GM12878 (cell line): ENCODE measurements around the gene LHX6. TPM values are rescaled to one million over a fixed set of nuclear protein-coding genes. Genes with fewer than 3 reads are reported as not detected.

Experiments
- ATAC-seq: fragments of 200-7000 bp; cut with Tn5 transposase; 3 replicates; pipeline ENCODE4 v1.9.1; 2020; ENCODE audit warnings: mild to moderate bottlenecking, moderate library complexity
- BruUV-seq: library from RNA; stranded (reverse); fragments of 400-500 nt; replicated peaks from 2 replicates; lab custom pipeline; 2021; lab: Mats Ljungman, UMichigan
- CTCF ChIA-PET: fragments of 300-600 bp; sonication (Branson Sonifier 250); formaldehyde crosslinking; extraction: SDS; loops from one replicate; lab custom pipeline; 2021; ENCODE audit warnings: inconsistent platforms; lab: Yijun Ruan, JAX
- POLR2A ChIA-PET: fragments of 350-600 bp; formaldehyde crosslinking; extraction: SDS; loops from one replicate; lab custom pipeline; 2021; ENCODE audit warnings: inconsistent platforms; lab: Charles Lee
- RAD21 ChIA-PET: fragments of 300-600 bp; sonication (Branson Sonifier 250); formaldehyde crosslinking; loops from one replicate; lab custom pipeline; 2023; ENCODE audit warnings: antibody characterized with exemption; ENCODE audit not compliant: unreplicated experiment; lab: Charles Lee
- SMC1A ChIA-PET: fragments of 300-600 bp; sonication (Branson Sonifier 250); formaldehyde crosslinking; loops from one replicate; lab custom pipeline; 2023; ENCODE audit not compliant: unreplicated experiment, uncharacterized antibody; lab: Charles Lee
- DNase-seq: peaks from one replicate; pipeline ENCODE4 v3.0.0-alpha.2; 2011; ENCODE audit warnings: low read depth, low spot score
- FAIRE-seq: peaks from 3 replicates; lab custom pipeline; 2011; peaks lifted over from hg19 to GRCh38; lab: Jason Lieb, UNC
- H2AFZ ChIP-seq: 2 replicates; pipeline ENCODE4 v1.6.0; 2011; ENCODE audit warnings: low read depth, low read length, control low read depth; ENCODE audit not compliant: control insufficient read depth
- H3K27ac ChIP-seq: 2 replicates; pipeline ENCODE4 v1.5.1; 2011; ENCODE audit warnings: control low read depth; ENCODE audit not compliant: control insufficient read depth, insufficient read depth
- H3K27me3 ChIP-seq, 2 experiments: replicated peaks in 1 of 2; 2 replicates each; pipeline versions ENCODE4 v1.6.0 to v1.6.1; 2011; ENCODE audit warnings: low read length in 1 of 2; ENCODE audit not compliant: control insufficient read depth in 2 of 2, insufficient read depth in 2 of 2
- H3K36me3 ChIP-seq, 2 experiments: 2 replicates each; pipeline ENCODE4 v1.5.1; 2011; ENCODE audit warnings: low read length in 1 of 2; ENCODE audit not compliant: control insufficient read depth in 2 of 2, insufficient read depth in 2 of 2
- H3K4me1 ChIP-seq: 2 replicates; pipeline ENCODE4 v1.6.1; 2011; ENCODE audit warnings: mild to moderate bottlenecking, low read length, moderate library complexity, mixed read lengths; ENCODE audit not compliant: control insufficient read depth, insufficient read depth
- H3K4me2 ChIP-seq: 2 replicates; pipeline ENCODE4 v1.6.0; 2011; ENCODE audit warnings: control low read depth; ENCODE audit not compliant: control insufficient read depth, insufficient read depth
- H3K4me3 ChIP-seq: fragments of 200-600 bp; sonication (generic); 2 replicates; pipeline ENCODE4 v1.5.1; 2016
- H3K79me2 ChIP-seq: 2 replicates; pipeline ENCODE4 v1.6.0; 2011; ENCODE audit warnings: low read length; ENCODE audit not compliant: control insufficient read depth, insufficient read depth
- H3K9ac ChIP-seq: 2 replicates; pipeline ENCODE4 v1.8.0; 2011; ENCODE audit warnings: low read length, control low read depth, mixed read lengths; ENCODE audit not compliant: control insufficient read depth, insufficient read depth
- H3K9me3 ChIP-seq: replicated peaks from 3 replicates; pipeline ENCODE4 v1.5.1; 2011; ENCODE audit warnings: mild to moderate bottlenecking, low read length; ENCODE audit not compliant: control insufficient read depth, insufficient read depth
- H4K20me1 ChIP-seq: 2 replicates; pipeline ENCODE4 v1.6.0; 2011; ENCODE audit not compliant: control insufficient read depth, insufficient read depth
- CBX3 ChIP-seq: fragments of 200-600 bp; sonication (generic); IDR thresholded peaks from 2 replicates; pipeline ENCODE4 v1.6.1; 2016; ENCODE audit warnings: low read depth, borderline replicate concordance
- EZH2 ChIP-seq: IDR thresholded peaks from 2 replicates; pipeline ENCODE4 v1.6.1; 2012; ENCODE audit warnings: low read depth, mild to moderate bottlenecking, control low read depth, inconsistent platforms, low read length, borderline replicate concordance; ENCODE audit not compliant: control insufficient read depth
- GABPA ChIP-seq: IDR thresholded peaks from 2 replicates; pipeline ENCODE4 v1.6.1; 2014; ENCODE audit warnings: antibody characterized with exemption, low read depth, mild to moderate bottlenecking, inconsistent platforms
- HDAC2 ChIP-seq: fragments of 200-600 bp; sonication (generic); IDR thresholded peaks from 2 replicates; pipeline ENCODE4 v1.6.1; 2017
- KDM1A ChIP-seq: fragments of 200-600 bp; sonication (generic); IDR thresholded peaks from 2 replicates; pipeline ENCODE4 v1.6.1; 2016; ENCODE audit warnings: borderline replicate concordance
- RAD21 ChIP-seq: IDR thresholded peaks from 2 replicates; pipeline ENCODE4 v1.6.1; 2011; ENCODE audit warnings: mild to moderate bottlenecking, low read depth, low read length, moderate library complexity; ENCODE audit not compliant: insufficient read depth
- RB1 ChIP-seq: fragments of 450-650 bp; formaldehyde crosslinking; IDR thresholded peaks from 2 replicates; pipeline ENCODE4 v1.6.1; 2017; ENCODE audit warnings: mild to moderate bottlenecking, borderline replicate concordance
- SMARCA5 ChIP-seq: fragments of 450-650 bp; IDR thresholded peaks from 2 replicates; pipeline ENCODE4 v1.6.1; 2017; ENCODE audit warnings: mild to moderate bottlenecking
- SREBF2 ChIP-seq: IDR thresholded peaks from 2 replicates; pipeline ENCODE4 v1.6.1; 2012; ENCODE audit warnings: mild to moderate bottlenecking, low read length
- WRNIP1 ChIP-seq: IDR thresholded peaks from 2 replicates; pipeline ENCODE4 v1.6.1; 2011; ENCODE audit warnings: low read depth, low read length, improper control_type of control experiment, borderline replicate concordance
- WGBS: methylation state at CpG from one replicate; pipeline ENCODE4 v1.1.6; 2016; ENCODE audit warnings: low lambda C conversion rate; ENCODE audit not compliant: insufficient replicate concordance, insufficient coverage; ENCODE audit errors: missing lambda C conversion rate; 5-methylcytosine and 5-hydroxymethylcytosine counted together
- in situ Hi-C: fragments of 300-500 bp; cut with MboI; formaldehyde crosslinking; loops from 9 replicates; pipeline ENCODE4 v1.14.3; 2018; ENCODE audit warnings: mixed read lengths
- intact Hi-C: fragments of 100-400 bp; cut with micrococcal nuclease; formaldehyde crosslinking; loops from one replicate; pipeline ENCODE4 v1.14.2; 2022; ENCODE audit not compliant: unreplicated experiment
- polyA plus RNA-seq, 11 experiments: library from polyadenylated mRNA; depleted of rRNA in 4 of 11; unstranded in 6 of 11; stranded (reverse) in 5 of 11; fragments of >200 nt; fragmentation: Nextera tagmentation in 4 of 11; fragmentation: Illumina TruSeq in 1 of 11; extraction: Ambion mirVana in 4 of 11; extraction: Trizol in 1 of 11; gene quantifications; 1 replicate in 1 of 11; 2 replicates in 10 of 11; pipeline versions ENCODE4 v1.2.1 to v1.2.3, GENCODE V29; 2011 to 2016; ENCODE audit warnings: inconsistent platforms in 2 of 11, missing spikeins in 2 of 11, low read depth in 1 of 11
- total RNA-seq, 4 experiments: library from RNA; depleted of rRNA in 3 of 4; stranded (reverse); fragments of >200 nt in 3 of 4; fragmentation: Illumina TruSeq in 1 of 4; extraction: Trizol in 1 of 4; gene quantifications; 2 replicates each; pipeline versions ENCODE4 v1.2.1 to v1.2.3, GENCODE V29; 2013 to 2021
- TF ChIP-seq, protein P1 (sequence below): fragments of 450-650 bp; conservative IDR thresholded peaks from 2 replicates; pipeline ENCODE4 v1.6.1; 2017; ENCODE audit warnings: mild to moderate bottlenecking, moderate library complexity
- TF ChIP-seq, protein P2 (sequence below): IDR thresholded peaks from 2 replicates; pipeline ENCODE4 v1.6.1; 2012; ENCODE audit warnings: low read depth, low read length, improper control_type of control experiment
- TF ChIP-seq, protein P3 (sequence below): fragments of 450-650 bp; IDR thresholded peaks from 2 replicates; pipeline ENCODE4 v1.6.1; 2016; ENCODE audit warnings: mild to moderate bottlenecking

LHX6 gene
- total and polyA plus RNA-seq, 10 of the 15 experiments (the other 5 are each of a cell fraction or from before 2014, with no cell fraction given): not detected

DNA sequence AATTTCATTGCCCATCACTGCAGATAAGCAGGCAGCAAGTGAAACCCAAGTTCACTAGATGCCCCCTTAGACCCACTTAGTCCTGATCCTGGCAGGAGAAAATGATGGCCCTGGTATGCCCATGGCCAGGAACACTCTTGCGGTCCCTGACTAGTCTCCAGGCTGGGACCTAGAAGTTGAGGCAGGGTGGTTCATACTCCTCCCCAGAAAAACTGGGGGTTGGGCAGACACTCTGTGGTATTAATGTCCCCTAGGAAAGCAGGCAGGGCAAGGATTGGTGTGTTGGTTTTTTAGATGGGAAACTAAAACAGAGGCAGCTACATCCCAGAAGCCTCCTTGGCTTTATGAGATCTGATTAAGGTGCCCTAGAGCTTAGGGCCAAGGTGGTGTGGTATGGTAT lies 13.1 kb downstream of the LHX6 start:
- ChIA-PET RAD21 (no interaction called here), CTCF (no interaction called here)
- no TSS peak for BruUV-seq
- H3K27ac ChIP-seq: no peak overlapping the region
- no peaks in the 10 kb centered on the region for H3K79me2 ChIP-seq
- DNase-seq: no peak
- 100% methylated on average over 1 of the region's 1 CpG for WGBS
- TF ChIP-seq SREBF2 (no peak), KDM1A (no peak), CBX3 (no peak)
- TF ChIP-seq, all 136 proteins: peak for 0
- Histone ChIP-seq H3K9me3 (no peaks in the 10 kb centered on the region; the same call in 2 of the 3 replicates), H3K4me3 (no peak overlapping the region), H3K9ac (no peak overlapping the region), H3K4me2 (no peak overlapping the region), H3K27me3 (peaks cover 17 to 31% of the 10 kb centered on the region in 2 experiments), H3K36me3 (no peaks in the 10 kb centered on the region), H3K4me1 (no peaks in the 10 kb centered on the region), H2AFZ (no peak overlapping the region), H4K20me1 (0 out of 2 replicates have a peak, but pooled peaks cover 3% of the 10 kb centered on the region)
- FAIRE-seq (no peak), ATAC-seq (no peak)
- in situ Hi-C loops: no loop called here
- intact Hi-C loops: no loop called here
- POLR2A ChIA-PET: no interaction called here
- SMC1A ChIA-PET: no interaction called here

DNA sequence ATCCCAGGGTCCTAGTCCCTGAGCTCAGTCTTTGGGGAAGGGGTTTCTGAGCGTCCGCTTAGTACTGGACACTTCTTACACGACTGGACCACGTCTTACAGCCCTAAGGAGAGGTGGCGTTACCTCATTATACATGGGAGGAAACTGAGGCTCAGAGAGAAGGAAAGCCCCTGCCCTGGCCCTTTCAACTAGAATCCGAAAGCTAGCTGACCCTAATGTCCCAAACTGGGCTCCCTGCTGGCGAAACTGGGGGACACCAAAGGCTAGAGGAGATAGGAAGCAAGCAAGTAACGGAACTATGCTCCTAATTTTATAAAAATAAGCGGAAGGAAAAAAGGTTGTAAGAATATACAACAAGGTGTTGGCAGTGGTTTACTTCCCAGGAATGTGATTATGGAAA lies 14.2 kb downstream of the LHX6 start:
- DNase-seq (no peak), FAIRE-seq (no peak), ATAC-seq (no peak)
- 71% methylated on average over 9 of the region's 9 CpGs for WGBS
- Histone ChIP-seq H4K20me1 (0 out of 2 replicates have a peak, but pooled peaks cover 3% of the 10 kb centered on the region), H3K27ac (no peak overlapping the region), H3K79me2 (no peaks in the 10 kb centered on the region), H3K9me3 (no peaks in the 10 kb centered on the region), H2AFZ (no peak overlapping the region), H3K9ac (no peak overlapping the region), H3K36me3 (no peaks in the 10 kb centered on the region), H3K4me3 (no peak overlapping the region), H3K4me1 (no peaks in the 10 kb centered on the region), H3K4me2 (no peak overlapping the region), H3K27me3 (peaks cover 8 to 26% of the 10 kb centered on the region in 2 experiments)
- ChIA-PET POLR2A (no interaction called here), RAD21 (no interaction called here), SMC1A (no interaction called here), CTCF (no interaction called here)
- in situ Hi-C loops: no loop called here
- intact Hi-C loops: no loop called here
- no peak for TF ChIP-seq HDAC2
- TF ChIP-seq WRNIP1: no peak
- no peak for TF ChIP-seq SMARCA5
- no peak for TF ChIP-seq GABPA
- TF ChIP-seq RB1: no peak
- TF ChIP-seq EZH2: no peak
- TF ChIP-seq RAD21: no peak
- TF ChIP-seq, protein P1, sequence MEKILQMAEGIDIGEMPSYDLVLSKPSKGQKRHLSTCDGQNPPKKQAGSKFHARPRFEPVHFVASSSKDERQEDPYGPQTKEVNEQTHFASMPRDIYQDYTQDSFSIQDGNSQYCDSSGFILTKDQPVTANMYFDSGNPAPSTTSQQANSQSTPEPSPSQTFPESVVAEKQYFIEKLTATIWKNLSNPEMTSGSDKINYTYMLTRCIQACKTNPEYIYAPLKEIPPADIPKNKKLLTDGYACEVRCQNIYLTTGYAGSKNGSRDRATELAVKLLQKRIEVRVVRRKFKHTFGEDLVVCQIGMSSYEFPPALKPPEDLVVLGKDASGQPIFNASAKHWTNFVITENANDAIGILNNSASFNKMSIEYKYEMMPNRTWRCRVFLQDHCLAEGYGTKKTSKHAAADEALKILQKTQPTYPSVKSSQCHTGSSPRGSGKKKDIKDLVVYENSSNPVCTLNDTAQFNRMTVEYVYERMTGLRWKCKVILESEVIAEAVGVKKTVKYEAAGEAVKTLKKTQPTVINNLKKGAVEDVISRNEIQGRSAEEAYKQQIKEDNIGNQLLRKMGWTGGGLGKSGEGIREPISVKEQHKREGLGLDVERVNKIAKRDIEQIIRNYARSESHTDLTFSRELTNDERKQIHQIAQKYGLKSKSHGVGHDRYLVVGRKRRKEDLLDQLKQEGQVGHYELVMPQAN: no peak
- TF ChIP-seq, protein P2, sequence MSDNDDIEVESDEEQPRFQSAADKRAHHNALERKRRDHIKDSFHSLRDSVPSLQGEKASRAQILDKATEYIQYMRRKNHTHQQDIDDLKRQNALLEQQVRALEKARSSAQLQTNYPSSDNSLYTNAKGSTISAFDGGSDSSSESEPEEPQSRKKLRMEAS: no peak
- TF ChIP-seq, protein P3, sequence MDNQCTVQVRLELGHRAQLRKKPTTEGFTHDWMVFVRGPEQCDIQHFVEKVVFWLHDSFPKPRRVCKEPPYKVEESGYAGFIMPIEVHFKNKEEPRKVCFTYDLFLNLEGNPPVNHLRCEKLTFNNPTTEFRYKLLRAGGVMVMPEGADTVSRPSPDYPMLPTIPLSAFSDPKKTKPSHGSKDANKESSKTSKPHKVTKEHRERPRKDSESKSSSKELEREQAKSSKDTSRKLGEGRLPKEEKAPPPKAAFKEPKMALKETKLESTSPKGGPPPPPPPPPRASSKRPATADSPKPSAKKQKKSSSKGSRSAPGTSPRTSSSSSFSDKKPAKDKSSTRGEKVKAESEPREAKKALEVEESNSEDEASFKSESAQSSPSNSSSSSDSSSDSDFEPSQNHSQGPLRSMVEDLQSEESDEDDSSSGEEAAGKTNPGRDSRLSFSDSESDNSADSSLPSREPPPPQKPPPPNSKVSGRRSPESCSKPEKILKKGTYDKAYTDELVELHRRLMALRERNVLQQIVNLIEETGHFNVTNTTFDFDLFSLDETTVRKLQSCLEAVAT: no peak
- no TSS peak for BruUV-seq
